Right atrium auricular region (tissue), 2 donors: ENCODE results near the gene MICALL1. TPM values are rescaled to one million over a fixed set of nuclear protein-coding genes. Genes with fewer than 3 reads are reported as not detected.
"Not testable (repeated sequence)": the region's sequence is repeated elsewhere in the genome, so short reads cannot be mapped to it uniquely, and the experiment has no call there.

Experiments used
- DNase-seq: peaks from one replicate; pipeline ENCODE4 v3.0.0-alpha.2; 2019; ENCODE audit warnings: low spot score
- H3K27ac ChIP-seq, 2 donors: fragments of 200-600 bp; sonication (generic); 1 replicate in 1 of 2; 2 replicates in 1 of 2; pipeline ENCODE4 v1.5.1; 2016 to 2019
- H3K27me3 ChIP-seq, 2 donors: fragments of 200-600 bp; sonication (generic); one replicate each; pipeline versions ENCODE4 v1.5.1 to v1.6.0; 2017 to 2019
- H3K36me3 ChIP-seq: fragments of 200-600 bp; sonication (generic); one replicate; pipeline ENCODE4 v1.5.1; 2016
- H3K4me1 ChIP-seq, 2 donors: fragments of 200-600 bp; sonication (generic); one replicate each; pipeline versions ENCODE4 v1.5.1 to v1.6.0; 2017 to 2019
- H3K4me3 ChIP-seq, 2 donors: fragments of 200-600 bp; sonication (generic); 1 replicate in 1 of 2; 2 replicates in 1 of 2; pipeline ENCODE4 v1.5.1; 2017 to 2019; ENCODE audit warnings: mild to moderate bottlenecking in 1 of 2, moderate library complexity in 1 of 2
- H3K9me3 ChIP-seq, 2 donors: fragments of 200-600 bp; sonication (generic); one replicate each; pipeline ENCODE4 v1.5.1; 2019
- CTCF ChIP-seq, 2 donors: fragments of 200-600 bp; sonication (generic); IDR thresholded peaks; one replicate each; pipeline ENCODE4 v1.5.1; 2019; ENCODE audit warnings: antibody characterized with exemption in 2 of 2
- total RNA-seq, 2 donors: library from RNA; depleted of rRNA; stranded (reverse); fragments of >200 nt; gene quantifications; one replicate each; pipeline ENCODE4 v1.1.0, GENCODE V29; 2016

The MICALL1 gene
- total RNA-seq, 2 donors from 2014 or later = 16.9 TPM

- DNase-seq = no peak
- Histone ChIP-seq H3K27ac (no peak overlapping the region), H3K36me3 (peaks cover 19% of the 10 kb centered on the region), H3K4me3 (no peak overlapping the region), H3K27me3 (no peaks in the 10 kb centered on the region), H3K9me3 (no peaks in the 10 kb centered on the region), H3K4me1 (no peaks in the 10 kb centered on the region)
- no peak for TF ChIP-seq CTCF (IDR thresholded peaks at IDR 0.05)
These were observed 65.7 kb downstream of the MICALL1 start for GRCh38 chr22:37971475-37972434.

GRCh38 chr22:37972527-37972926, 66.4 kb downstream of the MICALL1 start:
- Histone ChIP-seq H3K27me3 (no peaks in the 10 kb centered on the region), H3K4me1 (no peaks in the 10 kb centered on the region), H3K4me3 (no peak overlapping the region), H3K9me3 (no peaks in the 10 kb centered on the region), H3K27ac (no peak overlapping the region), H3K36me3 (peaks cover 12% of the 10 kb centered on the region)
- TF ChIP-seq CTCF (IDR thresholded peaks at IDR 0.05) = no peak
- DNase-seq = no peak

GRCh38 chr22:37973271-37974170, 67.4 kb downstream of the MICALL1 start:
- Histone ChIP-seq H3K27me3 (no peaks in the 10 kb centered on the region), H3K36me3 (peaks cover 3% of the 10 kb centered on the region), H3K9me3 (no peaks in the 10 kb centered on the region), H3K27ac (no peak overlapping the region), H3K4me3 (no peak overlapping the region), H3K4me1 (no peaks in the 10 kb centered on the region)
- TF ChIP-seq CTCF (IDR thresholded peaks at IDR 0.05) = no peak
- no peak for DNase-seq

- Histone ChIP-seq H3K36me3 (no peaks in the 10 kb centered on the region), H3K9me3 (no peaks in the 10 kb centered on the region), H3K4me3 (no peak overlapping the region), H3K27ac (no peak overlapping the region), H3K4me1 (no peaks in the 10 kb centered on the region), H3K27me3 (no peaks in the 10 kb centered on the region)
- no peak for TF ChIP-seq CTCF (IDR thresholded peaks at IDR 0.05)
- DNase-seq = no peak
These were observed 69.1 kb downstream of the MICALL1 start for GRCh38 chr22:37975153-37975552.

GRCh38 chr22:37976022-37976421, 69.9 kb downstream of the MICALL1 start:
- not testable (repeated sequence) for H3K4me1 ChIP-seq, H3K9me3 ChIP-seq, H3K4me3 ChIP-seq, DNase-seq, H3K27me3 ChIP-seq, H3K27ac ChIP-seq, H3K36me3 ChIP-seq

GRCh38 chr22:37976547-37976946, 70.5 kb downstream of the MICALL1 start:
- no peaks in the 10 kb centered on the region for H3K36me3 ChIP-seq
- no peaks in the 10 kb centered on the region for H3K9me3 ChIP-seq
- no peak overlapping the region for H3K27ac ChIP-seq
- no peak for TF ChIP-seq CTCF (IDR thresholded peaks at IDR 0.05)
- no peak overlapping the region for H3K4me3 ChIP-seq
- H3K27me3 ChIP-seq = no peaks in the 10 kb centered on the region
- no peak for DNase-seq
- H3K4me1 ChIP-seq = no peaks in the 10 kb centered on the region
